ENCODE measurements around the gene IFNK.

GRCh38 chr9:27569406-27569805 lies 45.3 kb downstream of the IFNK start:
- TF ChIP-seq CTCF (conservative IDR thresholded peaks at IDR 0.05) (no peak), EZH2 (IDR thresholded peaks at IDR 0.05; ENCODE audit: low read depth) (no peak)

All from PC-9 (cell line).